Dendritic cell treated with granulocyte-macrophage colony-stimulating factor and Interleukin-4, amounts not matched to agents 40 ng/mL and 50 ng/mL, for 4 days (primary cell): Measurements from ENCODE around the gene FEN1.

Source experiments
- H3K27ac Mint-ChIP-seq: one replicate; pipeline ENCODE4 v1.8.0; 2022; ENCODE audit warnings: mild to moderate bottlenecking, mixed read lengths
- H3K27me3 Mint-ChIP-seq: one replicate; pipeline ENCODE4 v1.8.0; 2022; ENCODE audit warnings: mild to moderate bottlenecking, mixed read lengths
- H3K36me3 Mint-ChIP-seq: one replicate; pipeline ENCODE4 v1.8.0; 2022; ENCODE audit warnings: low read depth, mixed read lengths
- H3K4me1 Mint-ChIP-seq: one replicate; pipeline ENCODE4 v1.8.0; 2022; ENCODE audit warnings: low read depth, mixed read lengths
- H3K4me3 Mint-ChIP-seq: one replicate; pipeline ENCODE4 v1.8.0; 2022; ENCODE audit warnings: mild to moderate bottlenecking, moderate library complexity, mixed read lengths
- H3K9me3 Mint-ChIP-seq: one replicate; pipeline ENCODE4 v1.8.0; 2022; ENCODE audit warnings: mixed read lengths
- intact Hi-C: fragments of 100-400 bp; cut with micrococcal nuclease; formaldehyde crosslinking; loops from one replicate; pipeline ENCODE4 v1.15.0; 2022

The FEN1 gene

DNA sequence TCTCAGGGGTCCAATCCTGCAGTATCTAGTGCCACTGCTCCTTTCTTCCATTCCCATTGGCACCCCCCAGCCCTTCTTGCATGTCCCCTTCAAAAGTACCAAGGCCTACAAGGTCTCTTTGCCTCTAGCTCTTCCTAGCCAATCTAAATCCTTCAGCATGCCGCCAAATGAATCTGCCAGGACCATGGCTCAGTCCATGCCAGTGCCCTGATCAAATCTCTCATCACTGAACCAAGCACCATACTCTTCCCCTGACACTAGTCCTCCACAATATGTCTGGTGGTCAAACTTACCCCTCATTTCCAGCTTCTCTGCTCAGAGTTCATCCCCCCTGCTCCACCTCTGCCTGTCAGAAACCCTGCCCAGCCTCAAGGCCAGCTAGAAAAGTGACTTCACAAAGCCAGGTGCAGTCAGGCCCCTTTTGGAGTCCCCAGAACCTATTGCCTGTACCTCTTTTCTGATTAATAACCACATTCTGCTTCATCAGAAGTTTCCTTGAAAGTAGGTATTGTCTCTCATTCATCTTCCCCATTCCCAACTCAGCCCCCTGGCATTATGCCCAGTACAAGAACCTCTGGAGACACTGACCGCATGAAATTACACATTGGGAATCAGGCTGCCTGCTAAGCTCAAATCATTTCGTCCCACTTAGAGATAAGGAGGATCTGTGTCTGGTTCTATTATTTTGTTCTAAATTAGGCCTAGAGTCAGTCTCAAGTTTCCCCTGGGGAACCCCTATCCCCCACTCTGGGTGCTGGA lies 11.4 kb downstream of the FEN1 start:
- Mint-ChIP-seq H3K9me3 (no peaks in the 10 kb centered on the region), H3K4me3 (no peak overlapping the region), H3K27ac (no peak overlapping the region), H3K27me3 (no peaks in the 10 kb centered on the region), H3K4me1 (peaks cover 25% of the 10 kb centered on the region), H3K36me3 (peaks cover 99% of the 10 kb centered on the region)
- intact Hi-C loops: no loop called here

DNA sequence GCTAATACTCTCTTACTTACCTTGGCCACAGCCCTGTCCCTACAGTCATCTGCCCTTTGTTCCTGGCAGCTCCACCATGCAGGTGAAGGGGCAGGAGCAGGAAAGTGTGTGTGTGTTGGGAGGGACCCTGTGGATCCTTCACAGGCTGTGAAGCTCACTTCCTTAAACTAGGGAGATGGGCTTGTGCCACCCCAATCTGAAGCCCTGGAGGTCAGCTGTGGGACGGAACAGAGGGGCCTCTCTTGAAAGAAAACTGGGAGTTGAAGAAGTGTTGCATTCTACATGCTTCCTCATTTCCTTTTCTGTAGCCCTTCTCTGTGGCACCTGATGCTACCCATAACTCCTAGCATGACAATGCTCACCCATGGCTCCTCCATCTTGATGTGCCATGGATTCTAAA lies 12.4 kb downstream of the FEN1 start:
- Mint-ChIP-seq H3K4me1 (peaks cover 14% of the 10 kb centered on the region), H3K27me3 (no peaks in the 10 kb centered on the region), H3K36me3 (peaks cover 100% of the 10 kb centered on the region), H3K4me3 (no peak overlapping the region), H3K27ac (peak overlapping the region; percentile 6), H3K9me3 (no peaks in the 10 kb centered on the region)
- intact Hi-C loops: no loop called here

DNA sequence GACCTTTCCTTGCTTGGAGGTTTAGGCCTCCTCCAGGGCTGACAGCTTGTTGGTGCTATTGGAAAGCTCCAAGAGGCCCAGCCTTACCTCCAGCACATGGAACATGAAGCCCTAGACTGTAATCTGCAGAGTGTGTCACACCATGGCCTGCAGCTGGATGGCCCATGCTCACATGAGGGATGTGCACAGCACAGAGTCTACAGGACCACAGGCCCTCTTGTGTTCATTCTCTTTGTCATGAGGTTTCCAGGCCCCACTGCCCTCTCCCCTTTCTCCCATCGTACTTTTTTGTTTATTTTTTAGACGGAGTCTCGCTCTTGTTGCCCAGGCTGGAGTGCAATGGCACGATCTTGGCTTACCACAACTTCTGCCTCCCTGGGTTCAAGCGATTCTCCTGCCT lies 14.1 kb downstream of the FEN1 start:
- Mint-ChIP-seq H3K9me3 (no peaks in the 10 kb centered on the region), H3K4me3 (no peak overlapping the region), H3K27ac (no peak overlapping the region), H3K36me3 (peaks cover 100% of the 10 kb centered on the region), H3K4me1 (peaks cover 8% of the 10 kb centered on the region), H3K27me3 (no peaks in the 10 kb centered on the region)
- intact Hi-C loops: no loop called here

DNA sequence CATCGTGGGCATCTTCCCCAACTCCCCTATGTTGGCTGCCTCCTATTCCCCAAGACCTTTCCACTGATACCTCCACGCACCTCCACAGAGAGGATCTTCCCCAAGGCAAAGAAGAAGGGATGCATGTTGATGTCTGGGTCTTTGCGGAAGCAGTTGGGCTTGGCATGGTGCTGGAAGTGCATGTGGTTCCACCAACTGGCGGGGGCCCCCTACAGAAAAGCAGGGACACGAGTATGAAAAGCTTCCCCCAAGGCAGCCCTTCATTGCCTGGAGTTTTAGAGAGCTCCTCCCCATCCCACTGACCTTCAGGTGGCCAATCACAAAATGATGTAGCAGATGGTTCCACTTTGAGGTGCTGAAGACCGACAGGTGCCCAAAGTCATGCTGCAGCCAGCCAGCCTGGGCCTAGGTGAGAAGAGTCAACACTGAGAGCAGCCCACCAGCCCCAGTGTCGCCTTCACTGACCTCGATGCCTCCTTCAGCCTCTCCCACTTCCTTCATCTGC lies 18.0 kb downstream of the FEN1 start:
- peaks cover 30% of the 10 kb centered on the region for H3K4me1 Mint-ChIP-seq
- intact Hi-C loops: no loop called here
- H3K36me3 Mint-ChIP-seq: peaks cover 100% of the 10 kb centered on the region
- peak overlapping the region; percentile 23 for H3K27ac Mint-ChIP-seq
- H3K9me3 Mint-ChIP-seq: no peaks in the 10 kb centered on the region
- H3K4me3 Mint-ChIP-seq: no peak overlapping the region
- H3K27me3 Mint-ChIP-seq: no peaks in the 10 kb centered on the region

DNA sequence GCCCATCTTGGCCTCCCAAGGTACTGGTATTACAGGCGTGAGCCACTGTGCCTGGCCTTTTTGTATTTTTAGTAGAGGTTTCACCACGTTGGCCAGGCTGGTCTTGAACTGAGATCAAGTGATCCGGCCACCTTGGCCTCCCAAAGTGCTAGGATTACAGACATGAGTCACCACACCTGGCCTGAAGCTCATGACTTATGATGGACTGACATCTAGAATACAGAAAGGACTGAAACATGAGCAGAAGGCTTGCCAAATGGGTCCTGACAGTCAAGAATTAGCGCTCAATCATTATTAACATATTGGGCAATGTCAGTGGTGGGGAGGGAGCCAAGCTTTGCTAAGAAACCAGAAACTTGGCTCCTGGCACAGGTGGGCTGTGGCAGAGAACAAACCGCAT lies 19.1 kb downstream of the FEN1 start:
- Mint-ChIP-seq H3K27me3 (no peaks in the 10 kb centered on the region), H3K4me3 (no peak overlapping the region), H3K4me1 (peaks cover 30% of the 10 kb centered on the region), H3K36me3 (peaks cover 99% of the 10 kb centered on the region), H3K9me3 (no peaks in the 10 kb centered on the region), H3K27ac (no peak overlapping the region)
- intact Hi-C loops: no loop called here

DNA sequence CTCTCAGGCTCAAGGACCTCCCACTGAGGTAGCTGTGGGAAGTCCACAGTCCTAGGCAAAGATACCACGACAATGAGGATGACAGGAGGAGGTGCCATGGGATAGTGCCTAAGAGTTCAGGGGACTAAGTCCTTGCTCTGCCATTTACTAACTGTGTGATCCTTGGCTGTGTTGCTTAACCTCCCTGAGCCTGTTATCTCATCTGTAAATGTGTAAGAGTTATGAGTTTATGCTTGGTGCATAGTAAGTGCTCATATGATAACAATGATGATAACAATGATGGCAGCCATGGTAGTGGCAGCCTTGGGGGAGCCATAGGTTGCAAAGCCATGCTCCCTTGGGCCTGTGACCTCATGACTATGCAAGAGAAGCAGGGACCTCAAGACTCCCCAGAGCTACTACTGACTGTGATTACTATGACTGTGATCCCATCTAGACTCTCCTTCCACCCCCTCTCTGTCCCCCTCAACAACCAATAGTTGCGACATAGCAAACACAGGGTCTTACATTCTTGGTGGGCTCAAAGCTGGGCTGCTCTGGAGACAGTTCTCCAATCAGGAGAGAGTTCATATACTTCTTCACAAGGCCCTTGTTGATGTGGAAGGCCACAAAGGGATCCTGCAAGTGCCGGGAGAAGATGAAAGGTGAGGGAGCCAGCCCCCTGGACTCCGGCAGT lies 20.2 kb downstream of the FEN1 start:
- peaks cover 35% of the 10 kb centered on the region for H3K4me1 Mint-ChIP-seq

DNA sequence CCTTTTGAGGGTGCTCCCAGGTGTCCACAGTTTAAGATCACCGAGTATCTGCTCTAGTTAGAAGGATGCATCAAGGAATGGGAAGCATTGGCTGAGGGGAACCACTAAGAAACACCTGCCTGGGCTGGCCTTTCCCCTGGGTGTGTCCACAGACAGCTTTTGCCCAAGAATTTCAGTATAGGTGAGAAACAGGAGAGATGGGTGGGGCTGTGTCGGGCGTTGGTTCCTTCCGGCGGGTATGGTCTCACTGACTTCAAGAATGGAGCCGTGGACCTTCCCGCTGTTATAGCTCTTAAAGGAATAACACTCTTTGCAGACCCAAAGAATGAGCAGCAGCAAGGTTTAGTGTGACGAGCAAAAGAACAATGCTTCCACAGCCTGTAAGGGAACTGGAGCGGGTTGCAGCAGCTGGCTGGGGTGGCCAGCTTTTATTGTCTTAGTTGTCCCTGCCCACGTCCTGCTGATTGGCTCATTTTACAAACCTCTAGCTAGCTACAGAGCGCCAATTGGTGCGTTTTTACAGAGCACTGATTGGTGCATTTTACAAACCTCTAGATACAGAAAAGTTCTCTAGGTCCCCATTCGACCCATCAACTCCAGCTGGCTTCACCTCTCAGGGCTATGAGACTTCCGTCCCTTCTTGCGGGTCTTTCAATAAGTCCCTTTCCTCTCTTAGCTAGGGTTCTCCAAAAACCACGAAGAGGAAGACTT lies 21.7 kb downstream of the FEN1 start:
- H3K27ac Mint-ChIP-seq: peak overlapping the region; percentile 94
- no peaks in the 10 kb centered on the region for H3K9me3 Mint-ChIP-seq
- H3K4me3 Mint-ChIP-seq: peak overlapping the region; percentile 92
- peaks cover 73% of the 10 kb centered on the region for H3K36me3 Mint-ChIP-seq
- no peaks in the 10 kb centered on the region for H3K27me3 Mint-ChIP-seq
- intact Hi-C loops: no loop called here
- H3K4me1 Mint-ChIP-seq: peaks cover 38% of the 10 kb centered on the region

More for the DNA sequence above, 20.2 kb downstream of the FEN1 start:
- Mint-ChIP-seq H3K9me3 (no peaks in the 10 kb centered on the region), H3K4me3 (no peak overlapping the region), H3K36me3 (peaks cover 88% of the 10 kb centered on the region), H3K27me3 (no peaks in the 10 kb centered on the region), H3K27ac (no peak overlapping the region)
- intact Hi-C loops: no loop called here

DNA sequence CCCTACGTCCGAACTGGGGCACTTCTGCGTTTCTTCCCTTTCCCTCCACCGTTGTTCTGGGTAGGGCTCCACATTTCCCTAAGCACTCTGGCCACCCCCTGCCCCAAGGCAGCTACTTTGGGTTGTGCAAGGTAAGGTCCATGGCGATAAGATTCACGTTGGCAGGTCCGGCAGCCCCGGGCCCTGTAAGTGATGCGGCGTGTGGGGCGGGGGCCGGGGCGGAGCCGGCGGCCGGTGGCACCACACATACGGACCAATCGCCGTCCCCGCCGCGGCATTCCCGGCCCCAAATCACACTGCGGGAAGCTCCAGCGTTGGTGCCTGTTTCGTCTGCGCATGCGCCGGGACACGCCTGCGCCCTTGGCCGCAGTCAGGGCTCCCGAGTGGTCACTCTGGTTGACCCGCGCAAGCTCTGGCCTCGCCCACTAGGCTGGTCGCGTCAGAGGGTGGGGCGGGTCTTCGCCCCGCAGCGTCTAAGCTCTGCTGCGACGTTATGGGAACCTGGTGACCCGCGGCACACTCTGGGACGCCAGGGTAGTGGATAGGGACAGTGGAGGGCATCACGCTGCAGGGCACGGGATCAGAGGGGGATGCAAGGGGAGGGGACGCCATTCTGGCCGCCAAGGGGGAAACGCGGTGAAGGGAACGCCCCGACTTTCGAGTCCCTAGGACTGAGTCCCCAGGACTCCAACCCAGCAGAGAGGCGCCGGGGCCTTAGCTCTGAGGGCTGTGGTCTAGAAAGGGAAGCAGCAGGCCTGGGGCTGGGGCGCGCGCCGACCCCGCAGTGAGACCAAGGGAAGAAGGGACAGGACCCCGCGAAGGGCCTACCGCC lies 22.5 kb downstream of the FEN1 start:
- peak overlapping the region; percentile 92 for H3K4me3 Mint-ChIP-seq
- peaks cover 38% of the 10 kb centered on the region for H3K4me1 Mint-ChIP-seq
- H3K27me3 Mint-ChIP-seq: no peaks in the 10 kb centered on the region
- intact Hi-C loops: loop anchor here (1.0 kb wide), 1 partner anchor 23 kb away; the partner anchor contains the start of genes FEN1 and TMEM258
- H3K36me3 Mint-ChIP-seq: peaks cover 65% of the 10 kb centered on the region
- peak overlapping the region; percentile 94 for H3K27ac Mint-ChIP-seq
- no peaks in the 10 kb centered on the region for H3K9me3 Mint-ChIP-seq

DNA sequence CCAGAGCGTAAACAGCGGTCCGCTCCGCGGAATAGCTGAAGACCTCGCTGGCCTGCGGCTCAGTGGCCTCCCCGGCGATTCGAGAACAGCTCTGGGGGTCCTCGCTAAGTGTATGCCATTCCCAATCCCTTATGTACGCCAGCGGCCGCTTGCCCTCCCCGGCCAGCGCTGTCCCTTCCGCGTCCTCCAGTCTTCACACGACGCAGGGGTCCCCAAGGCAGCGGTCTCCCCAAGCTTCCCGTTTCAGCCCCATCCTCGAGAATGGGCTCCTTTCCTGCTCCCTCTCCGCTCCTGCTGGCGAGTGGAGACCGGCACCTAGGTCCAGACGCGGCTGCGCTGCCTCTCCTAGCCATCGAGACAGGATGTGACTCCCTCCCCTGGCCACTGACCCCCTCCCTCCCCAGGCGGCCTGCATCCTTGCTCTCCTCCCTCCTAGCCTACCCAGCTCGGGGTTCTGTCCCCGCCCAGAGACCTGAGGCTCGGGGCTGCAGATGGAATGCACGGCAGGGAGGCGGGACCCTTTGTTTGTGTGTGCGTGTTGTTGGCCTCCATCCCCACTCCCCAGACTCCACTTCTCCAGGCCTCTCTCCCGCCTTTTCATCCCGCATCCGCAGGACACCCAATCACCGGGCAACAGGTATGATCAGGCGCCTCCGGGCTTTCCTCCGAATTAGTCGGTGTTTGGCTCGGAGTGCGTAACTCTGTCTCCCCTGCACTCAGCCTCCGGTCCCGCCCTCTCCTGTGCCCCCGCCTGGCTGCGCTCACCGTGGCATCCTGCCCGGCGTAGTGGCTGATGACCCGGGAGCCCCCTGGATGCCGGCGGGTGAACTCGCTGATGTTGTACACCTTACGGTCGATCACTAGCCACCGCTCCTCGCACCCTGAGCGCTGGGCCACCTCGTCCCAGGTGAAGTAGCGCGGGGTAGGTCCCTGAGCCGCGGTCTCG lies 23.4 kb downstream of the FEN1 start:
- Mint-ChIP-seq H3K9me3 (no peaks in the 10 kb centered on the region), H3K27me3 (no peaks in the 10 kb centered on the region), H3K36me3 (peaks cover 56% of the 10 kb centered on the region), H3K4me3 (peak overlapping the region; percentile 92), H3K4me1 (peaks cover 38% of the 10 kb centered on the region), H3K27ac (peak overlapping the region; percentile 94)
- intact Hi-C loops: loop anchor here (1.0 to 2.0 kb wide), 2 partner anchors 19 to 24 kb away; partner anchors contain the start of genes FEN1 and TMEM258

DNA sequence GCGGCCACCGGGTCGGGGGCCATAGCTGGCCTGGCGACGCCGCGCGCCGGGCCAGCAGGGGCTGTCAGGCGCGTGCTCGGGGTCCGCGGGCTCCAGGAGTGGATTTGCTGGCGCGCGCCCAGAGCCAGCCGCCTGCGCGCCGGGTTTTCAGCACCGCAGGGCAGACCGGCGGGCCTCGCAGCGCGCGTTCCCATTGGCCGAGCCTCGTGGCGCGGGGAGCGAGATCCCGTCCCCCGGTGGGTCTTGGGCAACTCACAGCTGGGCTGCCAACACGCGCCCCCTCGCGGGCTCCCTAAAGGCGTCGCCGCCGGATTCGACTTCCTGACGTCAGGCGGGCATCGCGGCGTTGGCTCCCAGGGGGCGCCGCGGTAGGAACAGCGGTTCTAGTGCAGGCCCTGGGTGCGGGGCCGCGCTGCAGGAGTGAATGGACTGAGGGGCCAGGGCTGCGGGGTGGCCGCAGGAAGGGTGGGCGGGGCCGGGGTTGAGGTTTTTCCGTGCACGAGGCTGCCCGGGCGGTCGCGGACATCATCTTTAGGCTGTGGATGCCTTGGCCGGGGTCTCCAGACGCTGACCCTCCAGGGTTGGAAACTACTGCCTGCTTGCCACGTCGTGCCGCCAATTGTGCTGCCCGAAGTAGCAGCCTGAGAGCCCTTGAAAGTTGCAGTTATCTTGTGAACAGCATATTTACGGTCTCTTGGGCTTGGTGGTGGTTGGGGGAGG lies 24.2 kb downstream of the FEN1 start, which contains the start of gene FADS1:
Gene FADS1 (minus strand): TSS at position 268 of the 720 bp plus-strand sequence. CDS start 74 bp downstream, at position 194.
- Mint-ChIP-seq H3K4me3 (peak within 1 kb of the TSS; percentile 92), H3K27me3 (no peaks in the 10 kb centered on the region), H3K36me3 (peaks cover 48% of the 10 kb centered on the region), H3K27ac (peak within 1 kb of the TSS; percentile 94), H3K4me1 (peaks cover 36% of the 10 kb centered on the region), H3K9me3 (no peaks in the 10 kb centered on the region)
- intact Hi-C loops: loop anchor here (1.0 to 2.0 kb wide), 2 partner anchors 11 to 18 kb away; partner anchors contain the start of gene FADS2

DNA sequence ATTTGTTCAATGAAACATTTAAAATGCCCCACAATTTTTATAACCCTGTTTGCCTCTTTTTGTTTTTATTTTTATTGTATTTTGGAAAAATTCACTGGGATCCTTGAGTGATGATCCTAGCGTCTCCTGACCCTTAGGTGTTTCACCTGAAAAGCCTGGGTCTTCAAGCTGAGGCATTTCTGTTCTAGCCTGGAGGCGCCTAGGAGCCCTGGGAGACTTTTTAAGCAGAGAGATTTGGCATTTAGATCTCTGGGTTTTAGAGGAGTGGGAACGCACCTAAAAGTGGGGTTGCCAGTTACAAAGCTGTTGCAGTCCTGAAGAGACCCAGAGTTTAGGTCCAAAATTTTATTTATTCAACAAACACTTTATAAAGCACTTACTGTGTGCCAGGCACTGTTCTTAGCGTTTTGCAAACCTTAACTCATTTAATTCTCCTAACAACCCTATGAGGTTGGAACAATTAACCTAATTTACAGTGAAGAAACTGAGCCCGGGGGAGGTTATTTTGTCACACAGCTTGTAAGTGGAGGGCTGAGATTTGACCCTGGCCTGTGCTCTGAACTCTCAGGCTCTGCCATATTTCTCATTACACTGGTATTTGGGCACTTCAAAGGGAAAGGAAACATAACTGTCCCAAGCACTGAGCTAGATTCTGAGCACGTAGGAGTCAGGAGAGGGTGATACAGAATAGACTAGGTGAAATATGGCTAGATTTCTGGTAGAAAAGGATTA lies 24.9 kb downstream of the FEN1 start:
- H3K27ac Mint-ChIP-seq: peak overlapping the region; percentile 94
- peaks cover 29% of the 10 kb centered on the region for H3K4me1 Mint-ChIP-seq

More for the DNA sequence above, 24.9 kb downstream of the FEN1 start:
- Mint-ChIP-seq H3K27me3 (no peaks in the 10 kb centered on the region), H3K4me3 (peak overlapping the region; percentile 92), H3K9me3 (no peaks in the 10 kb centered on the region), H3K36me3 (peaks cover 40% of the 10 kb centered on the region)
- intact Hi-C loops: loop anchor here (1.0 to 2.0 kb wide), 2 partner anchors 11 to 17 kb away; partner anchors contain the start of gene FADS2
